Thyroid gland (tissue), 4 donors: ENCODE measurements around the gene EYA4.

ENCODE experiments used
- CTCF ChIP-seq, 6 experiments: fragments of 200-600 bp in 3 of 6; fragments of 450-650 bp in 3 of 6; sonication (generic) in 3 of 6; IDR thresholded peaks; one replicate each; pipeline ENCODE4 v1.5.1; 2016 to 2019; ENCODE audit warnings: antibody characterized with exemption in 6 of 6, mild to moderate bottlenecking in 2 of 6, inconsistent platforms in 1 of 6, moderate library complexity in 1 of 6
- POLR2A ChIP-seq, 2 donors: fragments of 450-650 bp; IDR thresholded peaks; one replicate each; pipeline ENCODE4 v1.6.1; 2017; ENCODE audit warnings: antibody characterized with exemption in 2 of 2, mild to moderate bottlenecking in 2 of 2, moderate library complexity in 1 of 2

GRCh38 chr6:133288662-133289061 is 47.5 kb downstream of the EYA4 start:
- no peak for TF ChIP-seq CTCF (IDR thresholded peaks at IDR 0.05)
- no peak for TF ChIP-seq POLR2A (IDR thresholded peaks at IDR 0.05)
